HepG2 (cell line): ENCODE measurements around the gene NGF. TPM values are rescaled to one million over a fixed set of nuclear protein-coding genes. Genes with fewer than 3 reads are reported as not detected.

Source experiments
- ATAC-seq: fragments of 200-7000 bp; cut with Tn5 transposase; 3 replicates; pipeline ENCODE4 v1.9.1; 2020; ENCODE audit warnings: mild to moderate bottlenecking, moderate library complexity
- BruUV-seq: library from RNA; stranded (reverse); fragments of 400-500 nt; replicated peaks from 2 replicates; lab custom pipeline; 2021; lab: Mats Ljungman, UMichigan
- CTCF ChIA-PET: fragments of 300-600 bp; formaldehyde crosslinking; extraction: SDS; loops from one replicate; lab custom pipeline; 2021; ENCODE audit warnings: low total read pairs, inconsistent platforms, low intra/inter-chr PET ratio; lab: Yijun Ruan, JAX
- POLR2A ChIA-PET: fragments of 350-600 bp; sonication (Branson Sonifier 250); formaldehyde crosslinking; loops from one replicate; lab custom pipeline; 2020; ENCODE audit warnings: antibody characterized with exemption, inconsistent platforms; lab: Yijun Ruan, JAX
- DNase-seq: peaks from one replicate; pipeline ENCODE4 v3.0.0-alpha.2; 2015; ENCODE audit warnings: low spot score
- FAIRE-seq: peaks from 3 replicates; lab custom pipeline; 2011; peaks lifted over from hg19 to GRCh38; lab: Jason Lieb, UNC
- H2AFZ ChIP-seq: one replicate; pipeline ENCODE4 v1.6.1; 2011; ENCODE audit warnings: low read length, inconsistent platforms
- H3K27ac ChIP-seq: fragments of 300-600 bp; 3 replicates; pipeline ENCODE4 v1.8.0; 2011; ENCODE audit warnings: mixed run types, mild to moderate bottlenecking, mixed read lengths, low read length, inconsistent platforms; ENCODE audit not compliant: insufficient read depth; ENCODE audit errors: extremely low read length
- H3K27me3 ChIP-seq, 2 experiments: fragments of 200-600 bp in 1 of 2; 2 replicates in 1 of 2; 3 replicates in 1 of 2; pipeline versions ENCODE4 v1.6.0 to v1.8.0; 2011; ENCODE audit warnings: low read length in 2 of 2, mild to moderate bottlenecking in 2 of 2, moderate library complexity in 2 of 2, inconsistent platforms in 1 of 2; ENCODE audit not compliant: insufficient read depth in 2 of 2, control insufficient read depth in 1 of 2
- H3K36me3 ChIP-seq, 2 experiments: fragments of 200-600 bp in 1 of 2; replicated peaks in 1 of 2; 2 replicates in 1 of 2; 3 replicates in 1 of 2; pipeline versions ENCODE4 v1.5.1 to v1.8.0; 2011; ENCODE audit warnings: low read length in 2 of 2, inconsistent platforms in 1 of 2; ENCODE audit not compliant: insufficient read depth in 2 of 2, control insufficient read depth in 1 of 2
- H3K4me1 ChIP-seq: 2 replicates; pipeline ENCODE4 v1.5.1; 2012; ENCODE audit warnings: low read length, inconsistent platforms; ENCODE audit not compliant: insufficient read depth
- H3K4me2 ChIP-seq: 2 replicates; pipeline ENCODE4 v1.6.0; 2011; ENCODE audit warnings: low read depth, low read length, inconsistent platforms
- H3K4me3 ChIP-seq, 3 experiments: fragments of 200-600 bp in 1 of 3; sonication (generic), shearing (Covaris generic) in 1 of 3; replicated peaks in 1 of 3; 2 replicates each; pipeline ENCODE4 v1.5.1; 2011 to 2016; ENCODE audit warnings: low read length in 3 of 3, inconsistent platforms in 2 of 3, low read depth in 2 of 3, mild to moderate bottlenecking in 2 of 3, control low read depth in 1 of 3, mixed read lengths in 1 of 3; ENCODE audit not compliant: insufficient read depth in 1 of 3
- H3K79me2 ChIP-seq: one replicate; pipeline ENCODE4 v1.6.1; 2011; ENCODE audit warnings: low read length, inconsistent platforms; ENCODE audit not compliant: insufficient read depth
- H3K9ac ChIP-seq: 2 replicates; pipeline ENCODE4 v1.6.0; 2011; ENCODE audit warnings: mild to moderate bottlenecking, low read depth, low read length, inconsistent platforms; ENCODE audit not compliant: insufficient read depth
- H3K9me3 ChIP-seq: 2 replicates; pipeline ENCODE4 v1.5.1; 2012; ENCODE audit warnings: mild to moderate bottlenecking, low read length
- H4K20me1 ChIP-seq: 2 replicates; pipeline ENCODE4 v1.6.0; 2011; ENCODE audit warnings: inconsistent platforms, mild to moderate bottlenecking, low read length, moderate library complexity; ENCODE audit not compliant: insufficient read depth
- ATF7 ChIP-seq, 2 experiments: fragments of 450-650 bp in 1 of 2; sonication (generic) in 1 of 2; formaldehyde crosslinking in 1 of 2; IDR thresholded peaks; 2 replicates each; pipeline versions ENCODE4 v1.4.0 to v1.6.1; 2016 to 2020; ENCODE audit warnings: antibody characterized with exemption in 1 of 2, mild to moderate bottlenecking in 1 of 2, missing genetic modification reagents in 1 of 2
- ESRRA ChIP-seq: sonication (generic); formaldehyde crosslinking; IDR thresholded peaks from 2 replicates; pipeline ENCODE4 v1.5.1; 2020; ENCODE audit warnings: mild to moderate bottlenecking, low read depth, missing genetic modification reagents
- HNF1A ChIP-seq, 2 experiments: sonication (generic) in 1 of 2; formaldehyde crosslinking in 1 of 2; IDR thresholded peaks; 2 replicates each; pipeline versions ENCODE4 v1.4.0 to v1.6.1; 2016 to 2020; ENCODE audit warnings: borderline replicate concordance in 1 of 2, low read depth in 1 of 2, mild to moderate bottlenecking in 1 of 2, missing genetic modification reagents in 1 of 2
- KLF15 ChIP-seq: sonication (generic); formaldehyde crosslinking; IDR thresholded peaks from 2 replicates; pipeline ENCODE4 v1.8.1; 2023; ENCODE audit warnings: borderline replicate concordance, mild to moderate bottlenecking, inconsistent platforms, missing genetic modification reagents, mixed read lengths
- NRL ChIP-seq: sonication (generic); formaldehyde crosslinking; IDR thresholded peaks from 2 replicates; pipeline ENCODE4 v1.5.0; 2020; ENCODE audit warnings: missing genetic modification reagents, mild to moderate bottlenecking, moderate library complexity, borderline replicate concordance
- PATZ1 ChIP-seq: sonication (generic); formaldehyde crosslinking; IDR thresholded peaks from 2 replicates; pipeline ENCODE4 v1.4.0; 2020; ENCODE audit warnings: missing genetic modification reagents
- PCBP2 ChIP-seq: fragments of 200-400 bp; formaldehyde crosslinking; optimal IDR thresholded peaks from 2 replicates; pipeline ENCODE3; 2018; ENCODE audit warnings: low read length, low read depth; ENCODE audit not compliant: poor library complexity, severe bottlenecking
- RFXAP ChIP-seq: sonication (generic); formaldehyde crosslinking; IDR thresholded peaks from 2 replicates; pipeline ENCODE4 v1.4.0; 2020; ENCODE audit warnings: missing genetic modification reagents, borderline replicate concordance
- SSRP1 ChIP-seq: IDR thresholded peaks from 2 replicates; pipeline ENCODE4 v1.6.1; 2016; ENCODE audit warnings: control low read depth
- TARDBP ChIP-seq: sonication (generic); formaldehyde crosslinking; IDR thresholded peaks from 2 replicates; pipeline ENCODE4 v1.8.0; 2022; ENCODE audit warnings: mild to moderate bottlenecking, missing genetic modification reagents
- TBL1XR1 ChIP-seq: fragments of 150-350 bp; IDR thresholded peaks from 2 replicates; pipeline ENCODE4 v1.6.1; 2014; ENCODE audit warnings: borderline replicate concordance, low read length; ENCODE audit not compliant: partially characterized antibody
- ZBTB1 ChIP-seq: sonication (generic); formaldehyde crosslinking; IDR thresholded peaks from 2 replicates; pipeline ENCODE4 v1.4.0; 2020; ENCODE audit warnings: missing genetic modification reagents, borderline replicate concordance
- ZNF101 ChIP-seq: sonication (generic); formaldehyde crosslinking; IDR thresholded peaks from 2 replicates; pipeline ENCODE4 v1.4.0; 2020; ENCODE audit warnings: mild to moderate bottlenecking, low read depth, missing genetic modification reagents, borderline replicate concordance
- ZNF331 ChIP-seq: sonication (generic); formaldehyde crosslinking; IDR thresholded peaks from 2 replicates; pipeline ENCODE4 v1.4.0; 2020; ENCODE audit warnings: missing genetic modification reagents
- ZNF33B ChIP-seq: sonication (generic); formaldehyde crosslinking; IDR thresholded peaks from 2 replicates; pipeline ENCODE4 v1.5.1; 2020; ENCODE audit warnings: mild to moderate bottlenecking, missing genetic modification reagents
- ZNF350 ChIP-seq: sonication (generic); formaldehyde crosslinking; IDR thresholded peaks from 2 replicates; pipeline ENCODE4 v1.4.0; 2020; ENCODE audit warnings: mild to moderate bottlenecking, low read depth, missing genetic modification reagents, borderline replicate concordance
- ZNF441 ChIP-seq: sonication (generic); formaldehyde crosslinking; IDR thresholded peaks from 2 replicates; pipeline ENCODE4 v1.7.0; 2021; ENCODE audit warnings: missing genetic modification reagents, borderline replicate concordance
- ZNF556 ChIP-seq: sonication (generic); formaldehyde crosslinking; IDR thresholded peaks from 2 replicates; pipeline ENCODE4 v1.4.0; 2020; ENCODE audit warnings: mild to moderate bottlenecking, missing genetic modification reagents, borderline replicate concordance
- ZNF703 ChIP-seq: sonication (generic); formaldehyde crosslinking; IDR thresholded peaks from 2 replicates; pipeline ENCODE4 v1.5.1; 2020; ENCODE audit warnings: missing genetic modification reagents, mild to moderate bottlenecking, moderate library complexity, borderline replicate concordance
- ZSCAN20 ChIP-seq: sonication (generic); formaldehyde crosslinking; IDR thresholded peaks from 2 replicates; pipeline ENCODE4 v1.4.0; 2020; ENCODE audit warnings: missing genetic modification reagents, mild to moderate bottlenecking, borderline replicate concordance
- WGBS: methylation state at CpG from one replicate; pipeline ENCODE4 v1.1.6; 2017; ENCODE audit warnings: low lambda C conversion rate; 5-methylcytosine and 5-hydroxymethylcytosine counted together
- in situ Hi-C: cut with HindIII; loops from 2 replicates; pipeline ENCODE4 v1.10.0; 2017; ENCODE audit warnings: low pct_unique_long_range_greater_than_20kb; ENCODE audit not compliant: extremely low pct_ligation_motif_present
- intact Hi-C: fragments of 100-400 bp; cut with micrococcal nuclease; formaldehyde crosslinking; loops from one replicate; pipeline ENCODE4 v1.10.0; 2022; ENCODE audit not compliant: unreplicated experiment
- polyA plus RNA-seq, 8 experiments: library from polyadenylated mRNA; depleted of rRNA in 3 of 8; stranded (reverse) in 7 of 8; unstranded in 1 of 8; fragments of >200 nt; fragmentation: Illumina TruSeq in 4 of 8; extraction: Trizol in 4 of 8; gene quantifications; 2 replicates each; pipeline versions ENCODE4 v1.2.1 to v1.2.3, GENCODE V29; 2011 to 2016; ENCODE audit warnings: low read depth in 4 of 8, missing spikeins in 1 of 8, mixed read lengths in 1 of 8; ENCODE audit not compliant: insufficient read depth in 1 of 8
- total RNA-seq, 5 experiments: library from RNA; depleted of rRNA; stranded (reverse); fragments of >200 nt; fragmentation: Illumina TruSeq; extraction: Trizol; gene quantifications; 2 replicates each; pipeline ENCODE4 v1.2.3, GENCODE V29; 2016; ENCODE audit warnings: low read depth in 1 of 5

The NGF gene
- total and polyA plus RNA-seq, 2 of the 13 experiments (the other 11 are each of a cell fraction or from before 2014, with no cell fraction given) = not detected

- ATAC-seq (no peak), DNase-seq (no peak), FAIRE-seq (no peak)
- Histone ChIP-seq H3K9me3 (no peaks in the 10 kb centered on the region), H3K4me3 (no peak overlapping the region), H3K4me1 (no peaks in the 10 kb centered on the region), H3K27ac (no peak overlapping the region), H2AFZ (no peak overlapping the region), H3K9ac (no peak overlapping the region), H3K36me3 (no peaks in the 10 kb centered on the region), H4K20me1 (no peaks in the 10 kb centered on the region), H3K27me3 (no peaks in the 10 kb centered on the region), H3K79me2 (no peaks in the 10 kb centered on the region), H3K4me2 (no peak overlapping the region)
- intact Hi-C loops = no loop called here
- POLR2A ChIA-PET = no interaction called here
- in situ Hi-C loops = no loop called here
- WGBS = 0% methylated on average over 3 of the region's 3 CpGs
- TF ChIP-seq SSRP1 (CRISPR knock-in tag) (no peak), ZSCAN20 (CRISPR knock-in tag) (no peak), TARDBP (CRISPR knock-in tag) (no peak), ZNF441 (CRISPR knock-in tag) (no peak), ZNF331 (CRISPR knock-in tag) (no peak), ZNF556 (CRISPR knock-in tag) (no peak), ZNF703 (CRISPR knock-in tag) (no peak), ZNF101 (no peak), ZNF350 (CRISPR knock-in tag) (no peak), NRL (CRISPR knock-in tag) (no peak), HNF1A (IDR thresholded peaks at IDR 0.05; ENCODE audit: low read depth) (no peak), HNF1A (CRISPR knock-in tag; IDR thresholded peaks at IDR 0.05; ENCODE audit: borderline replicate concordance) (no peak), PCBP2 (no peak), ATF7 (IDR thresholded peaks at IDR 0.05) (no peak), ATF7 (CRISPR knock-in tag; IDR thresholded peaks at IDR 0.05) (no peak), KLF15 (no peak), ZBTB1 (CRISPR knock-in tag) (no peak), RFXAP (CRISPR knock-in tag) (no peak), PATZ1 (CRISPR knock-in tag) (no peak), ESRRA (CRISPR knock-in tag) (no peak), TBL1XR1 (no peak), ZNF33B (CRISPR knock-in tag) (no peak)
- CTCF ChIA-PET = no interaction called here
- BruUV-seq = no TSS peak
Measured at GRCh38 chr1:115314765-115315164, 23.3 kb downstream of the NGF start.
